ENCODE results near the gene KIF24.
"Not testable (repeated sequence)": the region's sequence is repeated elsewhere in the genome, so short reads cannot be mapped to it uniquely, and the experiment has no call there.

Gene KIF24

GRCh38 chr9:34363619-34364351, 34.7 kb upstream of the KIF24 start:
- DNase-seq (ENCODE audit: low read depth in 4 of 4, low spot score in 1 of 4) = no peak

GRCh38 chr9:34362614-34363214, 33.6 kb upstream of the KIF24 start:
- DNase-seq (ENCODE audit: low read depth in 4 of 4, low spot score in 1 of 4) = no peak

- not testable (repeated sequence) for DNase-seq (ENCODE audit: low read depth in 4 of 4, low spot score in 1 of 4)
Measured at GRCh38 chr9:34352957-34353356, 23.9 kb upstream of the KIF24 start.

GRCh38 chr9:34352122-34352652, 23.1 kb upstream of the KIF24 start:
- DNase-seq (ENCODE audit: low read depth in 4 of 4, low spot score in 1 of 4) = not testable (repeated sequence)

GRCh38 chr9:34349324-34349723, 20.3 kb upstream of the KIF24 start:
- DNase-seq (ENCODE audit: low read depth in 4 of 4, low spot score in 1 of 4) = no peak

- DNase-seq (ENCODE audit: low read depth in 4 of 4, low spot score in 1 of 4) = no peak
Measured at GRCh38 chr9:34347800-34348158, 18.7 kb upstream of the KIF24 start.

DNA sequence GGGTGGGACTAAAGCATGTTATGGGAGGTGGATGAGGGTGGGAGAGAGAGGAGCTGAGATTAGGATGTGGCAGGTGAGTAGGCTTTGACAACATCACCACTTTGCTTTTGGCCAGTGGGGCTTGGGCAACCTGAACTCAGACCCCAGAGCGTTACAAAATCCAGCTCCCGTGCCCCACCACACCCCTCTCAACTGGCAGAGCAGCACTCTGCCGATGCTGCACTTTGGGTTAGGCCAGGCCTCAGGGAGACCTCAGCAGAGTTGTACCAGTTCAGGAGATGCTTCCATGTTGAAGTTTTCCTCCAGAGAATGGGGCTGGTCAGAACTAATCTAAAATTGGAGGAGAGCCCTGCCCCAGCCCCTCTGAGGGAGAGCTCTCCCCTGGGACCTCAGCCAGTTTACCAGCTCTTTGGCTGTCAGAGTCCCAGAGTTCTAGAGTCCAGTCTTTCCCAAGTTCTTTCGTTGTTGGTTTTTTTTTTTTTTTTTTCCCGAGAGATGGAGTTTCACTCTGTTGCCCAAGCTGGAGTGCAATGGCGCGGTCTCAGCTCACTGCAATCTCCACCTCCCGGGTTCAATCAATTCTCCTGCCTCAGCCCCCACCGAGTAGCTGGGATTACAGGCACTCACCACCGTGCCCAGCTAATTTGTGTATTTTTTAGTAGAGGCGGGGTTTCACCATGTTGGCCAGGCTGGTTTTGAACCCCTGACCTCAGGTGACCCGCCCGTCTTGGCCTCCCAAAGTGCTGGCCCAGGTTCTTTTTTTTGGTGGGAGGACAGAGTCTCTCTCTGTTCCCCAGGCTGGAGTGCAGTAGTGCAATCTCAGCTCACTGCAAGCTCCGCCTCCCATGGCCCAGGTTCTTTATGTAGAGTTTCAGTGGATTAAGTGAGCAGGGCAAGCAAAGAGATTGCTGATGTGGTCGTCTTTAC, 18.1 kb upstream of the KIF24 start:
- no peak for DNase-seq (ENCODE audit: low read depth in 4 of 4, low spot score in 1 of 4)

GRCh38 chr9:34343605-34344004, 14.5 kb upstream of the KIF24 start:
- DNase-seq (ENCODE audit: low read depth in 4 of 4, low spot score in 1 of 4) = no peak

DNA sequence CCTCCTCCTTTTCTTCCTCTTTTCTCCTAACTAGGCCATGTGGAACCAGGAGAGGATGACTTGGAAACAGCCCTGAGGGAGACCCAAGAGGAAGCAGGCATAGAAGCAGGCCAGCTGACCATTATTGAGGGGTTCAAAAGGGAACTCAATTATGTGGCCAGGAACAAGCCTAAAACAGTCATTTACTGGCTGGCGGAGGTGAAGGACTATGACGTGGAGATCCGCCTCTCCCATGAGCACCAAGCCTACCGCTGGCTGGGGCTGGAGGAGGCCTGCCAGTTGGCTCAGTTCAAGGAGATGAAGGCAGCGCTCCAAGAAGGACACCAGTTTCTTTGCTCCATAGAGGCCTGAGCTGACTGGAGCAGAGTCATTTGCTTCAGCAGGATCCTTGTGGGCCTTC, 14.0 kb upstream of the KIF24 start:
- no peak for DNase-seq (ENCODE audit: low read depth in 4 of 4, low spot score in 1 of 4)

GRCh38 chr9:34341659-34342295, 12.7 kb upstream of the KIF24 start:
- DNase-seq (ENCODE audit: low read depth in 4 of 4, low spot score in 1 of 4) = no peak

GRCh38 chr9:34338665-34339385, 9.8 kb upstream of the KIF24 start:
- no peak for DNase-seq (ENCODE audit: low read depth in 4 of 4, low spot score in 1 of 4)

- not testable (repeated sequence) for DNase-seq (ENCODE audit: low read depth in 4 of 4, low spot score in 1 of 4)
Measured at GRCh38 chr9:34338079-34338478, 9.0 kb upstream of the KIF24 start.

GRCh38 chr9:34337403-34337802, 8.3 kb upstream of the KIF24 start:
- no peak for DNase-seq (ENCODE audit: low read depth in 4 of 4, low spot score in 1 of 4)

DNA sequence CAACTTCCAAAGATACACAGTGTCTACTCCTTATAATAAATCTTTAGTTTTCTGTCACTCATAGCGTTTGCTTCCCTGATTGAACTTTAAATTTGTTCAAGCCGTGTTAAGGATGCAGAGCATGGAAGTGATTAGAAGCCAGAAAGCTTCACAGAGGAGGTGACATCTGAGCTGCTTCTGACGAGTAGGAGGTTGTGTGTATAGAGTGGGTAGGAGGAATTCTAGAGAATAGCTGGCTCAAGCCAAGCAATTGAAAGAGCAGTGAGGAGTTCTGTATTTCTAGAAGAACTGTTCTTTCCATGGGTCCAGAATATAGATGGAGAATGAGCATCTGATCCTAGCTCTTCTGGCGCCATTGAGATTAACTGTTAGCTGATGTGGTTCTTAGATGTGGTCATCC, 6.3 kb upstream of the KIF24 start:
- DNase-seq (ENCODE audit: low read depth in 4 of 4, low spot score in 1 of 4) = no peak

- no peak for DNase-seq (ENCODE audit: low read depth in 4 of 4, low spot score in 1 of 4)
Measured at GRCh38 chr9:34334916-34335315, 5.8 kb upstream of the KIF24 start.

- no peak for DNase-seq (ENCODE audit: low read depth in 4 of 4, low spot score in 1 of 4)
Measured at GRCh38 chr9:34334337-34334824, 5.3 kb upstream of the KIF24 start.

GRCh38 chr9:34333836-34334235, 4.8 kb upstream of the KIF24 start:
- no peak for DNase-seq (ENCODE audit: low read depth in 4 of 4, low spot score in 1 of 4)

DNA sequence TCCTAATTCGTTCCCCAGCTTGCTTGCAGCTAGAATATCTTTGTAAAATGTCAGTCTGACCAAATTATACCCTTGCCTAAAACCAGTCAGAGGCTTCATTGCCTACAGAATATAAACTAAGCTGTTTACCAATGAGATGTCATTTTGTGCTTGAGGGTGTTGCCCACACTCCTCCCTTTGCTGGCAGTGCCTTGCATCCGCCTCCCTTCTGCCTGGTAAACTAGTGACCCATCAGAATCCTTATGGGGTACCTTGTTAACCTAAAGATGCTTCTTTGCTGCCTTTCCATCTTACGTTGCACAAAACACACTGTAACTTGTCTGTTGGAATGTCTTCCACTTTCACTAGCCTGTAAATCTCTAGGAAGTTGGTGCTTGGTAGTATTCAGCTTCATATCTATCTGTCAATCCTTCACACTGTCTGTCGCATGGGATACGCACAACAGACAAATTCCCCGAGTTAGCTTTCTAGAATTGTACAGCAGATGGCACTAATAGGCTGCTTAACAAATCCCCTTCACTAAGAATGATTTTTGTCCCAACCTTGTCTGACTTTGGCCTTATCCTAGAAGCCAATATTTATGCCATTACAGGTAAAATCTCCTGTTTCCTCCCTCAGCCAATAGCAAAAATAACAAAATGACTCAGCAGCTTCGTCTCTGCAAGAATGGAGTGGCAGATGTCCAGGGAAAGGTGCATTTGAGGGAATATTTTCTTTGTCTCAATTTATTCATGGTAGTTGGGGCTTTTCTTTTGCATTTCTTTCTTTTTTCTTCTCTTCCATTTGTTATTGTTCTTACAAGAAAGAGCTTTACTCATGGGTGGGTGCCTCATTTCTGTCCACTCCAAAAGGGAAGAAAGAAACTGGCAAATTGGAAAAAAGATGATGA, 3.3 kb upstream of the KIF24 start:
- no peak for DNase-seq (ENCODE audit: low read depth in 4 of 4, low spot score in 1 of 4)

- DNase-seq (ENCODE audit: low read depth in 4 of 4, low spot score in 1 of 4) = no peak
Measured at GRCh38 chr9:34331196-34331595, 2.1 kb upstream of the KIF24 start.
